ENCODE data around the gene GALNT14. TPM values are rescaled to one million over a fixed set of nuclear protein-coding genes. Genes with fewer than 3 reads are reported as not detected.

The GALNT14 gene
- total and polyA plus RNA-seq, 9 of the 15 experiments (the other 6 are each of a cell fraction or from before 2014, with no cell fraction given), result 0.11 TPM; not detected in 8

- Histone ChIP-seq H4K20me1 (replicated peaks; ENCODE audit: control insufficient read depth, insufficient read depth, low read length) (peaks cover 6% of the 10 kb centered on the region; the same call in 1 of the 2 replicates), H3K4me1 (replicated peaks in 1 of 2; ENCODE audit: control insufficient read depth in 2 of 2, insufficient read depth in 2 of 2, low read length in 2 of 2) (no peaks in the 10 kb centered on the region), H3K9ac (ENCODE audit: insufficient read depth in 1 of 2, low read depth in 2 of 2, low read length in 2 of 2) (no peak overlapping the region), H3K4me3 (no peak overlapping the region), H3K4me2 (ENCODE audit: insufficient read depth, low read length) (no peak overlapping the region), H2AFZ (ENCODE audit: low read depth, low read length) (no peak overlapping the region), H3K9me1 (ENCODE audit: control insufficient read depth, insufficient read depth, low read length) (no peaks in the 10 kb centered on the region), H3K79me2 (ENCODE audit: control insufficient read depth, insufficient read depth, low read length) (no peaks in the 10 kb centered on the region), H3K27ac (ENCODE audit: extremely low read depth, low read depth, low read length) (no peak overlapping the region), H3K27me3 (ENCODE audit: control insufficient read depth in 2 of 2, insufficient read depth in 2 of 2, low read length in 2 of 2) (peaks cover 9 to 34% of the 10 kb centered on the region in 2 experiments; a peak in 4 of 5 replicates), H3K9me3 (replicated peaks; ENCODE audit: control insufficient read depth, insufficient read depth, low read depth, low read length) (no peaks in the 10 kb centered on the region), H3K36me3 (ENCODE audit: control insufficient read depth, insufficient read depth, low read length) (no peaks in the 10 kb centered on the region)
- DNase-seq (ENCODE audit: extremely low read depth in 1 of 4, low spot score in 3 of 4) (no peak), ATAC-seq (no peak), FAIRE-seq (no peak)
- POLR2A ChIA-PET, result interaction anchor here (1.2 to 1.7 kb wide), 2 partner anchors 11 kb away, joined by 3 to 6 read pairs; no protein-coding TSS in a partner anchor
- no TSS peak for BruUV-seq (replicated peaks)
- intact Hi-C loops (cut with micrococcal nuclease), result no loop called here
- CTCF ChIA-PET (ENCODE audit: low intra/inter-chr PET ratio), result no interaction called here
- in situ Hi-C loops (cut with MboI), result no loop called here
- under 1% methylated on average over 19 of the region's 19 CpGs for WGBS (ENCODE audit: insufficient coverage, low coverage, missing lambda C conversion rate)
- TF ChIP-seq ZNF184 (CRISPR knock-in tag; IDR thresholded peaks at IDR 0.05) (no peak), NCOA4 (IDR thresholded peaks at IDR 0.05; ENCODE audit: partially characterized antibody) (no peak), TFAP4 (CRISPR knock-in tag; IDR thresholded peaks at IDR 0.05; ENCODE audit: borderline replicate concordance) (no peak), HDAC1 (IDR thresholded peaks at IDR 0.05) (no peak), PHF8 (IDR thresholded peaks at IDR 0.05; ENCODE audit: borderline replicate concordance, low read length) (no peak), THRB (CRISPR knock-in tag; conservative IDR thresholded peaks at IDR 0.05) (no peak), HES1 (IDR thresholded peaks at IDR 0.05; ENCODE audit: low read depth) (no peak), NCOA6 (IDR thresholded peaks at IDR 0.05) (no peak), CEBPG (CRISPR knock-in tag; IDR thresholded peaks at IDR 0.05) (no peak), CEBPG (tag; conservative IDR thresholded peaks at IDR 0.05 in 1 of 2, IDR thresholded peaks at IDR 0.05 in 1 of 2) (no peak), GATAD2B (IDR thresholded peaks at IDR 0.05; ENCODE audit: borderline replicate concordance) (no peak), HNRNPK (IDR thresholded peaks at IDR 0.05; ENCODE audit: low read depth, low read length, poor library complexity, severe bottlenecking) (no peak), ZNF830 (CRISPR knock-in tag; IDR thresholded peaks at IDR 0.05) (no peak), ZFPM2 (CRISPR knock-in tag; IDR thresholded peaks at IDR 0.05) (no peak), NR1H2 (CRISPR knock-in tag; IDR thresholded peaks at IDR 0.05) (no peak), ZSCAN29 (IDR thresholded peaks at IDR 0.05) (no peak), CHCHD3 (CRISPR knock-in tag; IDR thresholded peaks at IDR 0.05) (no peak), TAF15 (IDR thresholded peaks at IDR 0.05; ENCODE audit: low read depth, low read length) (no peak)
Measured at GRCh38 chr2:30971231-30972025, 166.8 kb downstream of the GALNT14 start.
